NCI-H69 (cell line): Measurements from ENCODE around the gene SERPINA4.
"Not testable (repeated sequence)": the region's sequence is repeated elsewhere in the genome, so short reads cannot be mapped to it uniquely, and the experiment has no call there.

Source experiments
- DNase-seq: peaks from one replicate; lab custom pipeline; 2025; lab: John Stamatoyannopoulos, UW

The SERPINA4 gene

DNA sequence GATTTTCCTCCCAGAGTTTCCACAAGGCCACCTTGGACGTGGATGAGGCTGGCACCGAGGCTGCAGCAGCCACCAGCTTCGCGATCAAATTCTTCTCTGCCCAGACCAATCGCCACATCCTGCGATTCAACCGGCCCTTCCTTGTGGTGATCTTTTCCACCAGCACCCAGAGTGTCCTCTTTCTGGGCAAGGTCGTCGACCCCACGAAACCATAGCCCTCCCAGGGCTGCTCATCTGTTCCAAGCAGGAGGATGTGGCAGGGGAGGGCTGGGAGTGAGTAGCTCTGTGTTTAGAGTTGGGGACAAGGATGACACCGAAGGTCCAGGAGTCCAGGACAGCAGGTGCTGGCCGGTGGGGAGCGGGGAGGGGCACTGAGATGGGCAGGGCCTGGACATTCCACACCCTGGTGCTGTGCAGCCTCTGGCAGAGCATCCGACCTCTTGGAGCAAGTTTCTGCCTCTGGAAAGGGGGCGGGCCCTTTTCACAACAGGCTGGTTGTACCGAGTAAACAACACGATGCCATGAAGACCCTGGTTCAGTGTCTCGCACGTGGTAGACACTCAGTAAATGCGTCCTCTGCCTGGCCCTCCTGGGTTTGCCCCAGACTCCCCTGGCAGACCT lies 8.2 kb downstream of the SERPINA4 start:
- no peak for DNase-seq

DNA sequence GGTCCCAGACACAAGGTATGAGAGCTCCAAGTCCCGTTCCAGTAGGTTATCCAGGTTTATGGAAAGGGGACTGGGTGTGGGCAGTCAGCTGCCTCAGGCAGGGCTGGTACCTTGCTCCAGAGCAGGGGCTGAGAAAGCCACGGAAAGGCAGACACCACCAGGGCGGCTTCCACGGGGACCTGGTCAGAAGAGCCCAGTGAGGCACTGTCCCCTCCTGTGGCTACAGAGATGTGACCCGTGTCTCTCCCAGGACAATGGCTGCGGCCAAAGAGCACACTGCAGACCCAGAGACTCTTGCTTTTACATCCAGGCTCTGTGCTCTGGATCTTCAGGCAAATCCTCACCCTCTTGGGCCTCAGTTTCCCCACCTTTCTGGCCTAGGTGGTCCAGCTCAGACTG lies 8.8 kb downstream of the SERPINA4 start:
- no peak for DNase-seq

- no peak for DNase-seq
Observed at GRCh38 chr14:94570440-94570839, 9.2 kb downstream of the SERPINA4 start.

DNA sequence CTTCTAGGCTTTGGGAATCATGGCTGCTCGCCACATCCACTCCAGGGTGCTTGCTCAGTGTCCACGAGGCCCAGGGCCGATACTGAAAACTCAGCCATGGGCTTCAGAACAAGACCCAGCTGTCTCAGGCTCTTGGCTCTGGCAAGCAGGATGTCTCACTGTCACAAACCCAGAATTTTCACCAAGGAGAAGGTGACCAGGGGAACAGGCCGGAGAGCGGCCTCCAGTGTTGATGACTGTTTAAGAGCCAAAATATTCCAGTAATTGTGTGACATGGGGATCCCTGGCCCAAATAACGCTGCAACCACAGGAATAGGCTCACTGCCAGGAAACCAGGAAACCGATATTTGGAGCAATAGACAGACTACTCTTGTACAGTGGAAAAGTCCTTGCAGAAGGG lies 10.2 kb downstream of the SERPINA4 start:
- DNase-seq = no peak

DNA sequence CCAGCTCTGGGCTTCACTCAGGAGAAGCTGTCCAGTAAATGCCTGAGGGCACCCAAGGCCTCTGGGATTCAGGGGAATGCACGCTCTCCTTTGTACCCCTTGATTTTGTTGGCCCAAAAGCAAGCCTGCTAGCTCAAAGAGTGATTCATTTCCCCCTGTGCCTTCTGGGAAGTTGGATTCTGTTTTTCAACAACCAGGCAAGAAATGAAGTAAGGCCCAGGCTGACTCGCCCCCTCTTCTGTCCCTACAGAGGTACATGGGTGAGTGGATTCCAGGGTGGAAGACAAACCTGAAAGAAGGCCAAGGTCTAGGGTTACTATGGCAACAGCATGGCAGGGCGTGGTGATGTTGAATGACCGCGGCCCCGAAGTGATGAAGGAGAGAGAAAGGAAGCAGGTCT lies 10.7 kb downstream of the SERPINA4 start:
- DNase-seq = no peak

DNA sequence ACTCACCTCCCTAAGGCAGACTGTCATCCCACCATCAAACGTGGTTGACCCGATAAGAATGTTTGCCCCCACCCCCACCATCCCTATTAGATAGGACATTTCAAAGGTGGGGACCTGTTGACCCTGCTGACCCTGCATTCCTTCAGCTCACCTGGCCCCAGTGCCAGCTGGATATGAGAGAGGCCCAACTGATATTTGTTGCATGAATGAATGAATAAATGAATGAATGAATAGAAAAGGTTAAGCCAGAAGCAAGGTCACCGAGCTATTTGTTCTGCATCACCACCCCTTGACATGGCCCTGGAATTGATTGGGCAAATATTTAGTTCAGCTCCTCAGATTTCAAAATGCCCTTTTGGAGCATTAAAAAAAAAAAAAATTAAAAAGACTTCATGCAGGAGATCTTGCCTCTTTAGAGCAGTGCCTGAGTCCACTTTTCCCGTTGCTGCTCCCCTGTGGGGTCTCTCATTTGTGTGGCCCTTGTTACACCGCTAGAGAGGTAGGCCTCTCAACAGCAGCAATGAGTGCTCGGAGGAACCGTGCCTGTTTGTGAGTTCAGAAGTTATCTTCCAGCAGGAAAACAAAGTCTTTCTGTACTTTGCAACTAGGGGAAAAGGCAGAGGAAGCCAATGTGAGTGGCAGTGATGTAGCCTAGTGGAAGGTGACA lies 11.5 kb downstream of the SERPINA4 start:
- no peak for DNase-seq

DNA sequence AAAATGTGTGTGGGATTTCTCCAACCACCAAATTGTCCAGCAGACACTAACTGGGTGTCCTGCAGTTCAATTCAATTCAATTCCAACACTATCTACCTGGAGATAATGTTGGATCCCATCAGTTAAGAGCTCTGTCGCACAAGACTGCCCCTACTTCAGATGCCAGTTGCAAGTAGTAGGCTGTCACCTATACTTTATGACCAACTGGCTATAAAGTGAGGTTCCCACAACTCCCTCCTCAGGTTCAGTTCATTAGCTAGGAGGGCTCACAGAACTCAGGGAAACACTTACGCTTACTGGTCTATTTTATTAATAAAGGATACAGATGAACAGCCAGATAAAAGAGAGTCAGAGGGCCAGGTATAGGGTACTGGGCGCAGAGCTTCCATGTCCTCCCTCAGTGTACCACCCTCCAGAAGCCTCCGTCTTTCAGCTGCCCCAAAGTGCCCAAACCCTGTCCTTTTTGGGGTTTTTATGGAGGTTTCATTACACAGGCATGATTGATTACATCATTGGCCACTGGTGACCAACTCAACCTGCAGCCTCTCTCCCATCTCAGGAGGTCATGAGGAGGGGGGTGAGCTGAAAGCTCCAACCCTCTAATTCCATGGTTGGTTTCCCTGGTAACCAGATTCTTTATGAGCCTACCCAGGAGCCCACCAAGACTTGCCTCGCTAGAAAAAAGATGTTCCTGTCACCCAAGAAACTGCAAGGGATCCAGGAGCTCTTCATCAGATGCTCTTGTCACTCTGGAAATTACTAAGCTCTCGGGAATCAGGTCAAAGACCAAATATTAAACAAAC lies 12.4 kb downstream of the SERPINA4 start:
- no peak for DNase-seq

GRCh38 chr14:94574336-94574735 lies 13.1 kb downstream of the SERPINA4 start:
- no peak for DNase-seq

DNA sequence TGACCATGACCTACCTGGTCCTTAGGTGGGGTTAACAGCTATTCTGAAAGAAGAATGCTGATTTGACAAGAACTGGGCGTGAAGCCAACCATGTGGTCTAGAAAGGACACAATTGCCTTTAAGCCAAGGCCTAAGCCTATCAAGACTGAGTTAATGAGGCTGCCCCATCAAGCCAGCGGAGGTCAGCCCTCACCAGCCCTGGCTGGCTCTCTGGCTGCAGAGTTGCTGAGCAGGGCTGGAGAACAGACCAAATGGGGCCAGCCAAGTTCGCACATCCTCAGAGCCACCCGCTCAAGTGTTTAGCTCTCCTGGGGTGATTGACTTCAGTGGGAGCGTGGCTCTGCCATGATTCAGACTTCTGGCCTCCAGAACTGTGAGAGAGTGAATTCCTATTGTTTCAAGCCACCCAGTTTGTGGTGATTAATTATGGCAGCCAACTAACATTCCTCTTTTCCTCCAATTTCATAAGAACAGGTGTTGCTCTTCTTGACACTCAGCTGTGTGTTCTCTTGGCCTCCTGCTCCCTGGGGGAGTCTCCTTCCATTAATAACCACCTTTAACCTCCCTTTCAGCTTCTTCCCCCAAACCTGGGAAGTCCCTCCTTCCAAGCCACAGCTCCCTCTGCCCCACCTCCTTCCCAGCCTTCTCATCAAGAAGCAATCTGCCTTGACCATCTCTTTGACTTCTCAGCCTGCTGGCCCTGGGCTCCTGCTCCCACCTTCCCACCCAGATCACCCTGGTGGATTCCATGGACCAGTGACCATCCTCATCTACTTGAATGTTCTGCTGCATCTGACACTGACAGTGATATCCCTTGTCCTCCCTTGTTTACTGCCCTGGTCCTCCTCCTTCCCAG lies 14.7 kb downstream of the SERPINA4 start:
- DNase-seq = no peak

DNA sequence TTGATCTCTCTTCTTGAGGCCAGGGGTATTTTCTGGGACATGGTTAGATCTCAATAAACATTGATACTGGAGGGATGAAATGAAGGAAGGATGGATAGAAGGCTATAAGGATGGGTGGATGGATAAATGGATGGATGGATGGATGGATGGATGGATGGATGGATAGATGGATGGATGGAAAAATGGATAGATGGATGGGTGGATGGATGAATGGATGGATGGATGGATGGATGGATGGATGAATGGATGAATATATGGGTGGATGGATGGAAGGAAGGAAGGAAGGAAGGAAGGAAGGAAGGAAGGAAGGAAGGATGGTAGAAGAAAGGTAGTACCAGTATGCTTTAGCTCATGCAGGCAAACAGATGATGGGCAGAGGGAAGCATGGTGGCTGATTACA lies 16.2 kb downstream of the SERPINA4 start:
- not testable (repeated sequence) for DNase-seq

- DNase-seq = no peak
Observed at GRCh38 chr14:94578712-94579111, 17.5 kb downstream of the SERPINA4 start.

DNA sequence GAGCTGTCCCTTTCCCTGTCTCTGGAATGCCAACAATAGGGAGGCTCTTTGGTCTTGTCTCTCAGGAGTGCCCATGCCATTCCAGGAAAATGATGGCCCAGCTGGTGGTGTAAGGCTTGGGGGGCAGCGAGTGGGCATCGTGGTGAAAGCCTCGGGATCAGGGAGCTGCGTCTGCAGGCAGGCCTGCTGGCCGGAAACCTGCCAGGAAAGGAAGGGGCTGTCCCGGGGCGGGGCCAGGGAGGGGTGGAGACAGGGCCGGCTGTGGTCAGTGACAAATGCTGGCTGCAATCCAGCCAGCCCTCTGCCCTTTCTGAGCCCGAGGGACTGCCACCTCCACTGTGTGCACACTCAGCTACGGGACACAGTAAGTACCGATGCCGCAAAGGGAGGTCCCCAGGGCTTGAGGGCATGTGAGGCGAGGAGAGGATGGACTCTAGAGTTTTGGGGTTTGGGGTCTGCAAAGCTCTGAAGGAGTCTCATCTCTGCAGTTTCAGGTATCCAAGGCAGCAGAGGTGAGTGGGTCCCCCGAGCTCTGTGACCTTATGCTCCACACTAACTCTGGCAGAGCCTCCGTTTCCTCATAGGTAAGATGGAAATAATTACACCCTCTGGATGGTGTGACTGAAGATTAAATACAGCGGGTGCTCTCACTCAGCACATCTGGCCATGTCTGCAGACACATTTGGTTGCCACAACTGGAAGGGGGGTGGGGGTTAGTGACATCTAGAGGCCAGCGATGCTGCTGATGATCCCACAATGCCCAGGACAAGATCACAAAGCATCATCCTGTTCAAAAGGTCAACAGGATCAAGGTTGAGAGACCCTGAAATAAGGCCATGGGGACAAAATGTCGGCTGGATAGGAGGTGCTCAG lies 20.1 kb downstream of the SERPINA4 start, which contains the start of gene SERPINA5:
TSS of gene SERPINA5 (plus strand) at position 300 of the 873 bp plus-strand sequence. CDS start 5,937 bp downstream, outside the sequence.
- no peak for DNase-seq

- no peak for DNase-seq
Observed at GRCh38 chr14:94582199-94582750, 21.0 kb downstream of the SERPINA4 start.

DNA sequence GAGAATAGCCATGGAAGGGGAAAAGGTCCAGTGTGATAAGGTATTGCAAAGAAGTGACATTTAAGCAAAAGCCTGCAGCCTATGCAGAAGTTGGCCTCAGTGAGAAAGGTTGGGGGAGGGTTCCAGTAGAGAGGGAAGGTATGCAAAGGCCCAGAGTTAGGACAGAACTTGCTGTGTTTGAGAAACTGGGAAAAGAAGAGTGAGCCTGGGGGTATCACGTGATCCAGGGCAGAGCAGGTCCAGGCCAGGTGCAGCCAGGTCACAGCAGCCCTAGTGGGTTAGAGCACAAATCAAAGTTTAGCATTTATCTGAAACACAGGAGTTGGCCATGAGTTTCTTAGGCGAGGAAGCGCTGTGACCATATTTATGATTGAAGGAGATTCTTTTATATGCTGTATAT lies 21.6 kb downstream of the SERPINA4 start:
- no peak for DNase-seq

DNA sequence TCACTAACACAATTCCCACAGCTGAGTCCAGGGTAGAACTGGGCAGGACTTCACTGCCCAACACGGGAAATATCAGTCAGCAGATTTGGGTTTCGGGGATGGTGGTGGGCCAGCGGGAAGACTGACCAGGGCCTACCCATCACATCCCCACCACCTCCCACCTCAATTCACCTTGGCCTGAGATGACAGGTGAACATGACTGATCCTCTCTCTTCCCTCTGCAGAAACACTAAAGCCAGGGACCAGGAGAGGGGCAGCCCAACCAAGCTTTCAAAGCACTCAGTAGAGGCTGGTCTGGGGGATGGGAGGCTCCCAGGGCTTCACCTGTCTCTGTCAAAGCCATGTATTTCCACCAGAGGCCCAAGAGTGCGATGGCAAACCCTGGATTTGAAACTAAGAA lies 22.3 kb downstream of the SERPINA4 start:
- DNase-seq = no peak

DNA sequence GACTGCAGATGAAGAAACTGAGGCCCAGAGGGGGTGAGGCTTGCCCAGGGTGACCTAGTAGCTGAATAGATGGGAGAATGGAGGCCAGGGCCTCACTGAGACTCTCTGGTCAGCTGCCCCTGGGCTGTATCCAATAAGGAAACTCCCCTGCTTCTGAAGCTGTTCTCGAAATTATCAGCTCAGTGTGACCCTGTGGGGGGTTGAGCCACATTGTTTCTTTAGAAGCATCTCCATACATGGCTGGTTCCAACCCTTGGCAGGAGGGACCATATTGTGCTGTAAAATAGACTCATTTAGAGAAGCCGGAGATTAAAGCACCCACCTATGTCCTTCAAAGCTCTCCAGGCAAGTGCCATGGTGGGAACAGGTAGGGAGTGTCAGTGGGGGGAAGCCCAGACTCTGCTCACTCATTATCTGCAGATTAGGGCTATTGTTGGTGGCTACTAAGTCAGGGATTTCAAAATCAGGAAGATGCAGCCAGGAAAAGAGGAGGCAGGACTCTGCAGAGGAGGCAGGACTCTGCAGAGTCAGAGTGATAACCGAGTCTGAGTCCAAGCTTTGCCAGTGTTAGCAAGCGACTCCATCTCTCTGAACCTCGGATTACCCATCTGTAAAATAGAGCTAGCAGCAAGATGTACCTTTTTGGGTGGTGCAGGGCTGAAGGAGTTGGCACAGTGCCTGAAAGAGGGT lies 23.5 kb downstream of the SERPINA4 start:
- DNase-seq = no peak

GRCh38 chr14:94586635-94587034 lies 25.4 kb downstream of the SERPINA4 start:
- no peak for DNase-seq

GRCh38 chr14:94588311-94588710 lies 27.1 kb downstream of the SERPINA4 start:
- no peak for DNase-seq

GRCh38 chr14:94591073-94591472 lies 29.8 kb downstream of the SERPINA4 start:
- DNase-seq = no peak

- no peak for DNase-seq
Observed at GRCh38 chr14:94591871-94592270, 30.6 kb downstream of the SERPINA4 start.
